Renal pelvis (tissue), 4 donors: ENCODE data around the gene BBS9. TPM values are rescaled to one million over a fixed set of nuclear protein-coding genes. Genes with fewer than 3 reads are reported as not detected.

Experiments
- DNase-seq: peaks from one replicate; pipeline ENCODE4 v3.0.0-alpha.2; 2013
- polyA plus RNA-seq, 3 donors: library from polyadenylated mRNA; unstranded; fragments of 120-200 nt; gene quantifications; one replicate each; pipeline ENCODE4 v1.2.1, GENCODE V29; 2013; ENCODE audit not compliant: insufficient read length in 3 of 3

BBS9 gene
- polyA plus RNA-seq, 3 donors = 15.5 to 17.8 (median 17.5) TPM

- DNase-seq = no peak
Observed at GRCh38 chr7:33597181-33597580, 467.8 kb downstream of the BBS9 start.

- no peak for DNase-seq
Observed at GRCh38 chr7:33601101-33601500, 471.7 kb downstream of the BBS9 start.

GRCh38 chr7:33601884-33602283 lies 472.5 kb downstream of the BBS9 start:
- no peak for DNase-seq

- DNase-seq = no peak
Observed at GRCh38 chr7:33604056-33604455, 474.7 kb downstream of the BBS9 start.

GRCh38 chr7:33610918-33611317 lies 481.6 kb downstream of the BBS9 start:
- no peak for DNase-seq

GRCh38 chr7:33612442-33612841 lies 483.1 kb downstream of the BBS9 start:
- DNase-seq = no peak

GRCh38 chr7:33614357-33615117 lies 485.2 kb downstream of the BBS9 start:
- DNase-seq = no peak

- no peak for DNase-seq
Observed at GRCh38 chr7:33616752-33617151, 487.4 kb downstream of the BBS9 start.

- no peak for DNase-seq
Observed at GRCh38 chr7:33619264-33619663, 489.9 kb downstream of the BBS9 start.

- DNase-seq = no peak
Observed at GRCh38 chr7:33623267-33623666, 493.9 kb downstream of the BBS9 start.

- DNase-seq = no peak
Observed at GRCh38 chr7:33624215-33624614, 494.9 kb downstream of the BBS9 start.

- no peak for DNase-seq
Observed at GRCh38 chr7:33626869-33627268, 497.5 kb downstream of the BBS9 start.

- no peak for DNase-seq
Observed at GRCh38 chr7:33627741-33628140, 498.4 kb downstream of the BBS9 start.

- no peak for DNase-seq
Observed at GRCh38 chr7:33628894-33629293, 499.5 kb downstream of the BBS9 start.

GRCh38 chr7:33630359-33630758 lies 501.0 kb downstream of the BBS9 start:
- DNase-seq = no peak

- DNase-seq = no peak
Observed at GRCh38 chr7:33632322-33632721, 503.0 kb downstream of the BBS9 start.

- DNase-seq = no peak
Observed at GRCh38 chr7:33632840-33633525, 503.6 kb downstream of the BBS9 start.

- DNase-seq = no peak
Observed at GRCh38 chr7:33634606-33635005, 505.2 kb downstream of the BBS9 start.

- no peak for DNase-seq
Observed at GRCh38 chr7:33636359-33636758, 507.0 kb downstream of the BBS9 start.

- no peak for DNase-seq
Observed at GRCh38 chr7:33639552-33640197, 510.3 kb downstream of the BBS9 start.

GRCh38 chr7:33640741-33641140 lies 511.4 kb downstream of the BBS9 start:
- DNase-seq = no peak

GRCh38 chr7:33642312-33642711 lies 512.9 kb downstream of the BBS9 start:
- DNase-seq = no peak

- no peak for DNase-seq
Observed at GRCh38 chr7:33643530-33643929, 514.2 kb downstream of the BBS9 start.
